ENCODE data around the gene ZHX3.
A peak's percentile ranks its signal among the peaks of the same experiment; 100 is the strongest.

The ZHX3 gene

GRCh38 chr20:41300383-41300782 lies 17.1 kb downstream of the ZHX3 start:
- no peak for DNase-seq (ENCODE audit: low spot score)

GRCh38 chr20:41299899-41300298 lies 17.6 kb downstream of the ZHX3 start:
- DNase-seq (ENCODE audit: low spot score): peak; percentile 58

GRCh38 chr20:41293269-41294037 lies 24.1 kb downstream of the ZHX3 start:
- peak; percentile 26 for DNase-seq (ENCODE audit: low spot score)

- no peak for DNase-seq (ENCODE audit: low spot score)
These were observed 26.6 kb downstream of the ZHX3 start for GRCh38 chr20:41290804-41291389.

GRCh38 chr20:41287327-41287726 lies 30.2 kb downstream of the ZHX3 start:
- DNase-seq (ENCODE audit: low spot score): peak; percentile 39

GRCh38 chr20:41286240-41286851 lies 31.2 kb downstream of the ZHX3 start:
- DNase-seq (ENCODE audit: low spot score): no peak

DNA sequence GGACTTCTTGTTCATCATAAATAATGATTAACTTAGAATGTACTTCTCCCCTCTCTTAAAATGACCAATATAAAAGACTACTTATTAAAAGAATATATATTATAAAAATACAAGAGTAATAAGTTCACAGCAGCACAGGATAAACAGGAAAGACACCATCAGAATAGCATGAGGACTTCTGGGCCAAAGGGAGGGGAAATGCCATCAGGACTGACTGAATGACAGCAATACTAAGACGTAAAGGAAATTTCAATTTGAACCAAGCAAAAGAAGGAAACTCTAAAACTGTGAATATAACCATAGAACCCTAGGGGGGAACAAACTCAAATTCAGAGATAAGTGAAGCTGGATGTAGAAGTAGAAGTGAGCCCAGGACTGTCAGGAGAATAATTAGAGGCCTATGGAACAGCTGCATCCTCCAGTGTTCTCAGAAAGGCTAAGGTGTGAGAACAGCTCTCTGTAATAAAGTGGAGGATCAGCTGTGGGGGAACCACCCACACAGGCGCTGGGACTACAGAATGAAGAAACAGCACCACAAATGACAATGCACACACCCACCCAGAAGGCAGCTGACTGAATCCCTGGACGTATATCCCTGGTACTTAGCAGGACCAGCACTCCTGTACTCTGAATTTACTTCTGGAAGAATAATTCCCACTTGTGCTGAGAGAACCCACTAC lies 37.8 kb downstream of the ZHX3 start:
- DNase-seq (ENCODE audit: low spot score): no peak

GRCh38 chr20:41278936-41279335 lies 38.6 kb downstream of the ZHX3 start:
- no peak for DNase-seq (ENCODE audit: low spot score)

DNA sequence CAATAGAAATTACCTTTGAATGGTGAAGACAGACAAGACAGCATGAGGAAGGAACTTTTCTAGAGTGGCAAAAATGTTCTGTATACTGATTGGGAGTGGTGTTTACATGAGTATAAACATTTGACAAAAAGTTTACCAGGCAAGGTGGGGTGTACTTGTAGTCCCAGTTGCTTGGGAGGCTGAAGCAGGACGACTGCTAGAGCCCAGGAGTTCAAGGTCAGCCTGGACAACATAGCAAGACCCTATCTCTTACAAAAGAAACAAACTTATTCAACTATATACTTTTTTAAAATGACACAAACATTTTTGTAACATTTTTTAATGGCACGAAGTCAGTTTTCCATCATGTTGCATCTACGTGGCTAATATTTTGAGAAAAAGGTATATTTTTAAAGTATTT lies 40.5 kb downstream of the ZHX3 start:
- DNase-seq (ENCODE audit: low spot score): no peak

DNA sequence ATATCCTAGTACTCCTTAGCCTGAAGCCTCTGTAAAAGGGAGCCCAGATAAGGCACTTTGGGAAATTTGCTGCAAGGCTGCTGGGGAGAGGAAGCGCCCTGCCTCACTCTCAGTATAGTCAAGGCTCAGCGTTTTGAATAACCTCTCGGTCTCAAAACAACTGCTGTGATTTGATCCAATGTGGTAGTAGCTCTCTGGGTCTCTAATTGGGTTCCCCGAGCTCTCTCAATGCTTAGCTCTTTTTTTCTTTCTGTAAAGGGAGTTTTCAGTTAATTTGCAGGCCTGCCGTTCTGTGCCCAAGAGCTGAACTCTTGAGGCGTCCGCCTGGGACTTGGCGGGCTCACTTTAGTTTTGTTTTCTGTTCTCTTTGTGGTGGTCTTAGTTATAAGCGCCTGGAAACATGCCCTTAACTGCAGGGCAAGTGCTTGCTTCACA lies 41.2 kb downstream of the ZHX3 start:
- DNase-seq (ENCODE audit: low spot score): peak; percentile 27

DNA sequence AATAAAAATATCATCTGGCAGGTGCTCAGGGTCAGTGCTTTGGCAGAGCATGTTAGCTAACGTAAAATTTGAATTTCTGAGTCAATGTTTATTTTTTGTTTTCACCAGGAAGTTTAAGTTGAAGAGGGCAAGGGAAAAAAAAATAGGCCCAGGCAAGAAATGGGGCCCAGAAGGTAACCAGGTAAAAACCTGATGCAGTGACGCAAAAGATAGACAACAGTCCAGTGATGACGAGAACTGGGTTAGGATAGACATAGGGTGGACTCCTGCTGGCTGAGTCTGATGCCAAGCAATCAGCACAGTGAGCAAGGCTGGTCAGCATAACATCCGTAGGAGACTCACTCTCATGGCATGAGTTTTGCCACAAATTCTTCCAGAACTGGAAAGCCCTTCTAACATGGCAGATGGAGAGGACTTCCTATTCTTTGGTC lies 42.2 kb downstream of the ZHX3 start:
- peak; percentile 83 for DNase-seq (ENCODE audit: low spot score)

GRCh38 chr20:41274152-41274551 lies 43.4 kb downstream of the ZHX3 start:
- no peak for DNase-seq (ENCODE audit: low spot score)

DNA sequence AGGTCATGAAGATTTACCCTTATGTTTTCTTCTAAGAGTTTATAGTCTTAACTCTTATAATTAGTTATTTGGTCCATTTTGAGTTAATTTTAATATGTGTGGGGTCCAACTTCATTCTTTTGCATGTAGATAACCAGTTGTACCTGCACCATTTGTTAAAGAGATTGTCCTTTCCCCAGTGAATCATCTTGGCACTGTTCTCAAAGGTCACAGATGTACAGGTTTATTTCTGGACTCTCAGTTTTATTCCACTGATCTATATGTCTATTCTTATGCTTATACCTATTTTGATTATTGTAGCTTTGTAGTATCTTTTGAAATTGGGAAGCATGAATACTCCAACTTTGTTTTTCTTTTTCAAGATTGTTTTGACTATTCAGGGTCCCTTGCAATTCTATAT lies 44.1 kb downstream of the ZHX3 start:
- no peak for DNase-seq (ENCODE audit: low spot score)

DNA sequence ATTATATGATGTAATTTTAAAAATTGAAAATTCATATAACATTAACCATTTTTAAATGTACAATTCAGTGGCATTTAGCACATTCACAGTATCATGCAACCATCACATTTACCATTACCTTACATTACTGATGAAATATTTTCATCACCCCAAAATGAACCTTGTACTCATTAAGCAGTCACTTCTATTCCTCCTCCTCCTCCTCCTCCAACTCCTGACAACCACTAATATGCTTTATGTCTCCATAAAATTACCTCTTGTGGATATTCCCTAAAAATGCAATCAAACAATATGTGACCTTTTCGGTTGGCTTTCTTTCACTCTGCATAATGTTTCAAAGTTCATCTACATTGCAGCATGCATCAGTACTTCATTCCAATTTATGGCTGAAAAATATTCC lies 45.2 kb downstream of the ZHX3 start:
- DNase-seq (ENCODE audit: low spot score): no peak

- no peak for DNase-seq (ENCODE audit: low spot score)
These were observed 48.4 kb downstream of the ZHX3 start for GRCh38 chr20:41268917-41269652.

GRCh38 chr20:41268402-41268801 lies 49.1 kb downstream of the ZHX3 start:
- DNase-seq (ENCODE audit: low spot score): no peak

DNA sequence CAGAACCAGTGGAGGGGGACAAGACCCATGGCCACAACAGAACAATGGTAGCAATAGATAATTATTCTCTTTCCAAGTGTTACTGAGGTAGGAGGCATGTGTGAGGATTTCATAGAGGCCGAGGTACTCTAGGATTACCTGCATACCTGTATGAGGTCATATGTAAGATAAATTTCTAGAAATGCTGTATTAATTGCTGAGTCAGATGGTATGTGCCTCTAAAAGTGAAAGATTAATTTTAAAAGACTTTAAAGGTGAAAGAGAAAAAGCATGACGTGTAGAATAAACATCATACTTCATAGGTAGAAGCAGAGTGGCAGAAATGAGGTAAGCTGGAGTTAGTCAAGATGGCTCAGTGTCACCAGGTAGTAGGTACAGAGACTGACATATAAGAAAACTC lies 51.6 kb downstream of the ZHX3 start:
- no peak for DNase-seq (ENCODE audit: low spot score)

DNA sequence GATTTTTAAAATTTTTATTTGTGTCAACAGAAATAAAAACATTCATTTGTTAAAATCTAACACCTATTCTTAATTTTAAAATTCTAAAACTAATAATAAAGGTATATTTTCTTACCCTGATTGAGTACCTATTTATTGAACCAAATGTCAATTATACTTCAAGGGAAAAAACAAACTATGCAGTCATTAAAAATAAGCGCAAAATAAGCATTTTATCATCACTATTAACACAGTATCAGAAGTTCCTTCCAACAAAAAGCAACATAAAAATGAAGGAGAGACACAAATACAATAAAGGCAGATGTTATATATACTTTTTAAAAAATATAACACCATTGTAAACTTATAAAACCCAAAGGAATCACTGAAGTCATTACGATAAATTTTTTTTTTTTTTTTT lies 52.7 kb downstream of the ZHX3 start:
- no peak for DNase-seq (ENCODE audit: low spot score)

DNA sequence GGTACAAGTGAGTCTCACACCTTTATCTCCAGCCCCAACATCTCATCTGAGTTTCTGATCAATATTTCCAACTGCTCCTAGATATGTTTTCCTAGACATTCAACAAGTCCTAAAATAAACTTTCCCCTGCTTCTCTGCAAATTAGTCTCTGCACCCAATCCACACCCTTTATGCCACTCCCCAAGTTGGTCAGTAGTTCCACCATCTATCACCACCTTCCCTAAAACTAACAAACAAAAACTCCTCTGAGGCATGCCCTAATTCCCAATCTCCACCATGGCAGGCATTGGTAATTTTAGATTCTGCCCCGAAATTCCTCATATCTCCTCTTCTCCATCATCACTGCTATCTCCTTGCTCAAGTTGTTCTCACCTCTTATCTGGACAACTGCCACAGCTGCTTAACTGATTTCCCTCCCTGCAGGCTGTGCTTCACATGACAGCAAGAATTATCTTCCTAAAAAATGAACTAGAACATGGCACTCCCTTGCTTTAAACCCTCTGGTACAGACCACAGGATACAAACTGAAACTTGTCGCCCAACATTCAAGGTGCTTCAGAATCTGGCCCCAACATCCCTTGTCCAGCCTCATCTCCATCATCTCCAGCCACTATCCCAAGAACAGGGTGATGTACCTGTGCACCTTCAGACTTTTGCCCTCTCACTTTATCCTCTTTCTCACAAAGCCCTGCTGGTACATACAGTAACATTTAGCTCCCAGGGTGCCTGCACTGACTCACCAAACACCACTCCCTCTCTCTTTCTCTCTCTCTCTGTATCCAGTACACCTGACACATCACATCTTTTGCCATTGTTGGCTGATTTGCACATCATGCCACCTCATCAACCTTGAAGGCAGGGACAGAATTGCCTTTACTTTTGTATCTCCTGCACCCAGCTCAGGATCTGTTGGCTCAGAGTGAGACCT lies 55.5 kb downstream of the ZHX3 start:
- DNase-seq (ENCODE audit: low spot score): no peak

DNA sequence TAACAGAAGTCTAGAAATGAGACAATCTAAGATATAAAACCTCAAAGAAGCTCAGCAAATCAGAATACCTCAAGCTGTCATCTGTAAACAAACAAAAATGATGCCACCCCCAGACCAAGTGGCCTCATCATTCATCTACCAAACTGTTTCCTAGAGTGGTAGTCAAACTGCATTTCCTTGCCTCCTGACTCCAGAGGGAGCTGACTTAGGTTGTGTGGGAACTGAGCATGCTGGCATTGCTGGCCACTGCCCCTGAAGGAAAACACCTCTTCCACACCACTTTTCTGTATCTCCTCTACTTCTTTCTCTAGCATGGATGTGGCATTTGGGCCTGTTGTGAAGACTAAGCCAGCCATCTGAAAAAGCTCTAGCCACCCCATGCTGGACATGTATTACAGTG lies 56.3 kb downstream of the ZHX3 start:
- DNase-seq (ENCODE audit: low spot score): no peak

DNA sequence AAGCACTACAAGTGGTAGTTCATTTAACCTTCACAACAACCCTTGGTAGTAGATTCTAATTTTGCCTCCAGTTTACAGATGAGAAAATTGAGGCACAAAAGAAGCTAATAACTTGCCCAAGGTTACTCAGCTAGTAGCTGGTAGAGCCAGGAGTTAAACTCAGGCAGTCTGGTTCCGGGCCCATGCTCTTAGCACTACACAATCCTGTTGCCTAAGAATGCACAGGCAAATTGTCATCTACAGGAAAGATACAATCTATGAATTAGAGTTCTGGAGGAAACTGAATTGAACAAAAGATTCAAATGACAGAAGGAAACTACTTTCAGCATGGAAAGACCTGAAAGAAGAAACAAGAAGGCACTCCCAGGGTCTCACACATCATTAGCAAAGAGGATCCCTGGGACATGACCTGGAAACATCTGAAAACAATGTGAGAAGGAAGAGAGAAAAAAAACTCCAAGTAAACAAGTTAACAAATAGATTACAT lies 56.8 kb downstream of the ZHX3 start:
- no peak for DNase-seq (ENCODE audit: low spot score)

All from AG20443 (cell line).